SIG-M5 treated with dmso at 0.1 percent for 504 hours (cell line): ENCODE measurements around the gene PCDHA7.
"Not testable (repeated sequence)": the region's sequence is repeated elsewhere in the genome, so short reads cannot be mapped to it uniquely, and the experiment has no call there.

Source experiments
- DNase-seq: peaks from one replicate; lab custom pipeline; 2025; ENCODE audit not compliant: unreplicated experiment; lab: John Stamatoyannopoulos, UW

PCDHA7 gene

DNA sequence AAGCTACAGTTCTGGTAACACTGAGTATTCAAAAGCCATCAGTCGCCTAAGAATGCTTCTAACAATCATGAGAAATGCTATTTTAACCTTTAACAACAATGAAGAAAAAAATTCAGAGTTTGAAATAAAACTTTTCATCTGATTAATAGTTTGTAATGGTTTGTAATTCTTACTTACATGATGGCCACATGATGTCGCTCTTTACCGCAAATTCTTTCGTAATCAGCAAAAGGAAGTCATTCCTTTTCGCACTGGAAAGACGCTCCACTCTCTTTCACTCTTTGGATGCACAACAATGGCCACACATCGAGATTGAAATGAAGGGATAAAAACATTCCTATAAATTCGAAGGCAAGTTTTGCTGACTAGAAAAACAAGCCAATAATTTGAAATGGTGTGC, at the start of gene PCDHA7:
Gene PCDHA7 (plus strand): TSS at position 277 of the 400 bp plus-strand sequence. CDS start 115 bp downstream, at position 392.
- DNase-seq: no peak

GRCh38 chr5:140785905-140786686, 48.0 kb upstream of the PCDHA7 start, which contains the start of gene PCDHA1:
Gene PCDHA1, plus strand, starts transcription at chr5:140786140.
- DNase-seq: no peak

DNA sequence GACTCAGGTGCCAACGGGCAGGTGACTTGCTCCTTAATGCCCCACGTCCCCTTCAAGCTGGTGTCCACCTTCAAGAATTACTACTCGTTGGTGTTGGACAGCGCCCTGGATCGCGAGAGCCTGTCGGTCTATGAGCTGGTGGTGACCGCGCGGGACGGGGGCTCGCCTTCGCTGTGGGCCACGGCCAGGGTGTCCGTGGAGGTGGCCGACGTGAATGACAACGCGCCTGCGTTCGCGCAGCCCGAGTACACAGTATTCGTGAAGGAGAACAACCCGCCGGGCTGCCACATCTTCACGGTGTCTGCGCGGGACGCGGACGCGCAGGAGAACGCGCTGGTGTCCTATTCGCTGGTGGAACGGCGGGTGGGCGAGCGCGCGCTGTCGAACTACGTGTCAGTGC, 46.6 kb upstream of the PCDHA7 start:
- DNase-seq: not testable (repeated sequence)

DNA sequence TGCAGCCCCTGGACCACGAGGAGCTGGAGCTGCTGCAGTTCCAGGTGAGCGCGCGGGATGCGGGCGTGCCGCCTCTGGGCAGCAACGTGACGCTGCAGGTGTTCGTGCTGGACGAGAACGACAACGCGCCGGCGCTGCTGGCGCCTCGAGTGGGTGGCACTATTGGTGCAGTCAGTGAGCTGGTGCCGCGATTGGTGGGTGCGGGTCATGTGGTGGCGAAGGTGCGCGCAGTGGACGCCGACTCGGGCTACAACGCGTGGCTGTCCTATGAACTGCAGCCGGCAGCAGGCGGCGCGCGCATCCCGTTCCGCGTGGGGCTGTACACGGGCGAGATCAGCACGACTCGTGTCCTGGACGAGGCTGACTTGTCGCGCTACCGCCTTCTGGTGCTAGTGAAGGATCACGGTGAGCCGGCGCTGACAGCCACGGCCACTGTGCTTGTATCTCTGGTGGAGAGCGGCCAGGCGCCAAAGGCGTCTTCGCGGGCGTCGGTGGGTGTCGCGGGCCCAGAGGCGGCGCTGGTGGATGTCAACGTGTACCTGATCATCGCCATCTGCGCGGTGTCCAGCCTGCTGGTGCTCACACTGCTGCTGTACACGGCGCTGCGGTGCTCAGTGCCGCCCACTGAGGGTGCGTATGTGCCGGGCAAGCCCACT, 46.1 kb upstream of the PCDHA7 start:
- DNase-seq: not testable (repeated sequence)

DNA sequence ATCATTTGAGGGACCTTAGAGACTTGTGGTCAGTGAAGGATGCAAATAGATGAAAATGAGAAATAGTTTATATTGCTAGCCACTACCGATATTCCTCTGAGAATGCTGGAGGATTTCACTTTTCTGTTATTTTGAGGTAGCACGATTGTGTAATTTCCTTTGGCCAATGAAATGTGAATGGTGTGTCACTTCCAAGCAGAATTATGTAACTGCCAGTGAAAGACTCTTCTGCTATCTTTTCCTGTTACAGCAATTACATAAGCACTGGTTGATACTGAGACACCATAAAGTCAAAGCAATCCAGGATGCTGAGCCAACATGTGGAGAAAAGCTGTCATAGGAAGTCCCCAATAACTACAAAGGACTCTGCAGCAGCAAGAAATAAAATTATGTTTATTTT, 43.0 kb upstream of the PCDHA7 start:
- DNase-seq: peak; percentile 70

GRCh38 chr5:140794595-140795258, 39.3 kb upstream of the PCDHA7 start, which contains the start of gene PCDHA2:
Gene PCDHA2, plus strand, starts transcription at chr5:140794852.
- no peak for DNase-seq

DNA sequence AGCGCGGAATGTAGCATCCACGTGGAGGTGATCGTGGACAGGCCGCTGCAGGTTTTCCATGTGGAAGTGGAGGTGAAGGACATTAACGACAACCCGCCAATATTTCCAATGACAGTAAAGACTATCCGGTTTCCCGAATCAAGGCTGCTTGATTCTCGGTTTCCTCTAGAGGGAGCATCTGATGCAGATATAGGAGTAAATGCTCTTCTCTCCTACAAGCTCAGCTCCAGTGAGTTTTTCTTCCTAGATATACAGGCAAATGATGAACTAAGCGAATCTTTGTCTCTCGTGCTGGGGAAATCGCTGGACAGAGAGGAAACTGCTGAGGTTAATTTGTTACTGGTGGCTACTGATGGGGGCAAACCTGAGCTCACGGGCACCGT, 38.8 kb upstream of the PCDHA7 start:
- no peak for DNase-seq

- not testable (repeated sequence) for DNase-seq
Measured at GRCh38 chr5:140796072-140796717, 37.9 kb upstream of the PCDHA7 start.

DNA sequence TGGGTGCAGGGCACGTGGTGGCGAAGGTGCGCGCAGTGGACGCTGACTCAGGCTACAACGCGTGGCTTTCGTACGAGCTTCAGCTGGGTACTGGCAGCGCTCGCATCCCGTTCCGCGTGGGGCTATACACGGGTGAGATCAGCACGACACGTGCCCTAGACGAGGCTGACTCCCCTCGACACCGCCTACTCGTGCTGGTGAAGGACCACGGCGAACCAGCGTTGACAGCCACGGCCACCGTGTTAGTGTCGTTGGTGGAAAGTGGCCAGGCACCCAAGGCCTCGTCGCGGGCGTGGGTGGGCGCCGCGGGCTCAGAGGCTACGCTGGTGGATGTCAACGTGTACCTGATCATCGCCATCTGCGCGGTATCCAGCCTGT, 37.4 kb upstream of the PCDHA7 start:
- no peak for DNase-seq

DNA sequence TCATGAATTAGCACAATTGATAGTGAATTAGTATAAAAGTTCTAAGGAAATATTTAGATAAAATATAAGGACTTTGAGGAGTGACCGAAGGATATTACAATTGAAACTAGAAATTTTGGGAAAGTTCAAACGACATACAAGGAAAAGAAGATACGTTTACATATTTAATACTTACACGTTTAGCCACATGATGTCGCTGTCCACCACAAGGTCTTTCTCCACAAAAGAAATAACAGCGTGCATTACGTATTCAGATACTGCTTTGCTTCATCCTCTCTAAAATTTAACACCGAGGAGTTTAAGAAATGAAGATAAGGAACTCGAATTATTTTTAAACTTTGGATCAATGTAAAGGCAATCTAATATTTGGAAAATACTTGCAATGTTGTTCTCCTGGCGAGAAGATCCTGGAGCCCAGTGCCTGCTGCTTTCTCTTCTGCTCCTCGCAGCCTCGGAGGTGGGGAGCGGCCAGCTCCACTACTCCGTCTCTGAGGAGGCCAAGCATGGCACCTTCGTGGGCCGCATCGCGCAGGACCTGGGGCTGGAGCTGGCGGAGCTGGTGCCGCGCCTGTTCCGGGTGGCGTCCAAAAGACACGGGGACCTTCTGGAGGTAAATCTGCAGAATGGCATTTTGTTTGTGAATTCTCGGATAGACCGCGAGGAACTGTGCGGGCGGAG, 33.1 kb upstream of the PCDHA7 start, which contains the start of gene PCDHA3:
Gene PCDHA3 (plus strand): TSS at position 242 of the 678 bp plus-strand sequence.
- no peak for DNase-seq

DNA sequence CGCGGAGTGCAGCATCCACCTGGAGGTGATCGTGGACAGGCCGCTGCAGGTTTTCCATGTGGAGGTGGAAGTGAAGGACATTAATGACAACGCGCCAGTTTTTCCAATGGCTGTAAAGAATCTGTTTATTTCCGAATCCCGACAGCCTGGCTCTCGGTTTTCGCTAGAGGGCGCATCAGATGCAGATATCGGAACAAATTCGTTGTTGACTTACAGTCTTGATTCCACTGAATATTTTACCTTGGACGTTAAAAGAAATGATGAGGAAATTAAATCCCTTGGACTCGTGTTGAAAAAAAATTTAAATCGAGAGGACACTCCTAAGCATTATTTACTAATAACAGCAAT, 32.6 kb upstream of the PCDHA7 start:
- no peak for DNase-seq

DNA sequence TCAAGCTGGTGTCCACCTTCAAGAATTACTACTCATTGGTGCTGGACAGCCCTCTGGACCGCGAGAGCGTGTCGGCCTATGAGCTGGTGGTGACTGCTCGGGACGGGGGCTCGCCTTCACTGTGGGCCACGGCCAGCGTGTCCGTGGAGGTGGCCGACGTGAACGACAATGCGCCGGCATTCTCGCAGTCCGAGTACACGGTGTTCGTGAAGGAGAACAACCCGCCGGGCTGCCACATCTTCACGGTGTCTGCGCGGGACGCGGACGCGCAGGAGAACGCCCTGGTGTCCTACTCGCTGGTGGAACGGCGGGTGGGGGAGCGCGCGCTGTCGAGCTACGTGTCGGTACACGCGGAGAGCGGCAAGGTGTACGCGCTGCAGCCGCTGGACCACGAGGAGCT, 31.7 kb upstream of the PCDHA7 start:
- DNase-seq: not testable (repeated sequence)

DNA sequence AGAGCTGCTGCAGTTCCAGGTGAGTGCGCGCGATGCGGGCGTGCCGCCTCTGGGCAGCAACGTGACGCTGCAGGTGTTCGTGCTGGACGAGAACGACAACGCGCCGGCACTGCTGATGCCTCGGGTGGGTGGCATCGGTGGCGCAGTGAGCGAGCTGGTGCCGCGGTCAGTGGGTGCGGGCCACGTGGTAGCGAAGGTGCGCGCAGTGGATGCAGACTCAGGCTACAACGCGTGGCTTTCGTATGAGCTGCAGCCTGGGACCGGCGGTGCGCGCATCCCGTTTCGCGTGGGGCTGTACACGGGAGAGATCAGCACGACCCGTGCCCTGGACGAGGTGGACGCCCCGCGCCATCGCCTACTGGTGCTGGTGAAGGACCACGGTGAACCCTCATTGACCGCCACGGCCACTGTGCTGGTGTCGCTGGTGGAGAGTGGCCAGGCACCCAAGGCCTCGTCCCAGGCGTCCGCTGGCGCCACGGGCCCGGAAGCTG, 31.2 kb upstream of the PCDHA7 start:
- DNase-seq: no peak

DNA sequence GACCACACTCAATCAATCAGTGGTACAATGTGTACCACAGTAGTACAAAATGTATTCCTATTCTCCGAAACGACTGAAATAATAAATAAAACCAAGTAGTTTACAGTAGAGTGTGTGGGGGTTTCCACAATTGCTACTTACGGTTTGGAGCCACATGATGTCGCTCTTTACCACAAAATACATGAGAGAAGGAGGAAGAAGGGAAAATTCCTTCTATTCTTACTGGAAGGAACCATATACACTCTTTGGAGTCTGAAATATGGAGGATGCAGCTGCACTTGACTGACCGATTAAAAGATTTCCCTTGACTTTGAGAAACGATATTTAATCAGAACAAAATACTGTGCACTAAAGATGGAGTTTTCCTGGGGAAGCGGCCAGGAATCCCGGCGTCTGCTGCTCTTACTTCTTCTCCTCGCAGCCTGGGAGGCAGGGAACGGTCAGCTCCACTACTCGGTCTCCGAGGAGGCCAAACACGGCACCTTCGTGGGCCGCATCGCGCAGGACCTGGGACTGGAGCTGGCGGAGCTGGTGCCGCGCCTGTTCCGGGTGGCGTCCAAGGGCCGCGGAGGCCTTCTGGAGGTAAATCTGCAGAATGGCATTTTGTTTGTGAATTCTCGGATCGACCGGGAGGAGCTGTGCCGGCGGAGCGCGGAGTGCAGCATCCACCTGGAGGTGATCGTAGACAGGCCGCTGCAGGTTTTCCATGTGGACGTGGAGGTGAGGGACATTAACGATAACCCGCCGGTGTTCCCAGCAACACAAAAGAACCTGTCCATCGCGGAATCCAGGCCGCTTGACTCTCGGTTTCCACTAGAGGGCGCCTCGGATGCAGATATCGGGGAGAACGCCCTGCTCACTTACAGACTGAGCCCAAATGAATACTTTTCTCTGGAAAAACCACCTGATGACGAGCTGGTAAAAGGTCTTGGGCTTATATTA, 27.0 kb upstream of the PCDHA7 start, which contains the start of gene PCDHA4:
Gene PCDHA4 (plus strand): TSS at position 235 of the 942 bp plus-strand sequence.
- DNase-seq: no peak

DNA sequence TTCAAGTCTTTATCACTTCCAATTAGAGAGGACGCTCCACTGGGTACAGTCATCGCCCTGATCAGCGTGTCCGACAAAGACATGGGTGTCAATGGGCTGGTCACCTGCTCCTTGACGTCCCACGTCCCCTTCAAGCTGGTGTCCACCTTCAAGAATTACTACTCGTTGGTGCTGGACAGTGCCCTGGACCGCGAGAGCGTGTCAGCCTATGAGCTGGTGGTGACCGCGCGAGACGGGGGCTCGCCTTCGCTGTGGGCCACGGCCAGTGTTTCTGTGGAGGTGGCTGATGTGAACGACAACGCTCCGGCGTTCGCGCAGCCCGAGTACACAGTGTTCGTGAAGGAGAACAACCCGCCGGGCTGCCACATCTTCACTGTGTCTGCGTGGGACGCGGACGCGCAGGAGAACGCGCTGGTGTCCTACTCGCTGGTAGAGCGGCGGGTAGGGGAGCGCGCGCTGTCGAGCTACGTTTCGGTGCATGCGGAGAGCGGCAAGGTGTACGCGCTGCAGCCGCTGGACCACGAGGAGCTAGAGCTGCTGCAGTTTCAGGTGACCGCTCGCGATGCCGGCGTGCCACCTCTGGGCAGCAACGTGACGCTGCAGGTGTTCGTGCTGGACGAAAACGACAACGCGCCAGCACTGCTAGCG, 25.7 kb upstream of the PCDHA7 start:
- not testable (repeated sequence) for DNase-seq

- DNase-seq: no peak
Measured at GRCh38 chr5:140808889-140809291, 25.2 kb upstream of the PCDHA7 start.

DNA sequence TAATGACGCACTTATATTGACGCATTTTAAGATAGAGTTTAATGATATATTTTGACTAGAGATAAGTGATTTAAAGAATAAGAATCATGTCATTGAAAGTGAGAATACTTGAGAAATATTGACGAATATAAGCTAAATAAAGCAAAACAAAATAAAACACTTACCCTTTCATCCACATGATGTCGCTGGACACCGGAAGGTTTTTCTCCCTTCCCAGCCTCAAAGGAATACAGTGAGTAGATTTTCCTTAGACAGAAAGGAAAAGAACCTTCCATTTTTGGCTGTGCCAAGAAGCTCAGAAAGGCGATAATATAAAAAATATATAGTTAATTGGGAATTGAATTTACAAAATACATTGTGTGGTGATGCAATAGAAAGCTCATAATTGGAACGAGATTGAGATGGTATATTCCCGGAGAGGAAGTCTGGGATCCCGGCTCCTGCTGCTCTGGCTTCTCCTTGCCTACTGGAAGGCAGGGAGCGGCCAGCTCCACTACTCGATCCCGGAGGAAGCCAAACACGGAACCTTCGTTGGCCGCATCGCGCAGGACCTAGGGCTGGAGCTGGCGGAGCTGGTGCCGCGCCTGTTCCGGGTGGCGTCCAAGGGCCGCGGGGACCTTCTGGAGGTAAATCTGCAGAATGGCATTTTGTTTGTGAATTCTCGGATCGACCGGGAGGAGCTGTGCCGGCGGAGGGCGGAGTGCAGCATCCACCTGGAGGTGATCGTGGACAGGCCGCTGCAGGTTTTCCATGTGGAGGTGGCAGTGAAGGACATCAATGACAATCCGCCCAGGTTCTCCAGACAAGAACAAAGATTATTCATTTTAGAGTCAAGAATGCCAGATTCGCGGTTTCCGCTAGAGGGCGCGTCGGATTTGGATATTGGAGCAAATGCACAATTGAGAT, 12.4 kb upstream of the PCDHA7 start, which contains the start of gene PCDHA5:
Gene PCDHA5 (plus strand): TSS at position 239 of the 906 bp plus-strand sequence.
- DNase-seq: no peak

- no peak for DNase-seq
Measured at GRCh38 chr5:140822281-140822629, 11.8 kb upstream of the PCDHA7 start.
